Thyroid gland (tissue), 4 donors: ENCODE measurements around the gene HNRNPM. TPM values are rescaled to one million over a fixed set of nuclear protein-coding genes. Genes with fewer than 3 reads are reported as not detected.

ENCODE experiments used
- DNase-seq, 2 donors: peaks; one replicate each; pipeline ENCODE4 v3.0.0-alpha.2; 2019
- H3K27ac ChIP-seq, 3 donors: fragments of 200-600 bp; sonication (generic); 1 replicate in 2 of 3; 2 replicates in 1 of 3; pipeline ENCODE4 v1.5.1; 2016 to 2019; ENCODE audit warnings: mild to moderate bottlenecking in 1 of 3, moderate library complexity in 1 of 3
- H3K27me3 ChIP-seq: fragments of 200-600 bp; sonication (generic); one replicate; pipeline ENCODE4 v1.5.1; 2019
- H3K36me3 ChIP-seq, 2 donors: fragments of 200-600 bp; sonication (generic); one replicate each; pipeline ENCODE4 v1.5.1; 2016 to 2019
- H3K4me1 ChIP-seq, 2 donors: fragments of 200-600 bp; sonication (generic); one replicate each; pipeline ENCODE4 v1.5.1; 2017 to 2019
- H3K4me3 ChIP-seq, 3 donors: fragments of 200-600 bp; sonication (generic); replicated peaks in 1 of 3; 1 replicate in 2 of 3; 2 replicates in 1 of 3; pipeline ENCODE4 v1.5.1; 2016; ENCODE audit warnings: mild to moderate bottlenecking in 1 of 3
- H3K9me3 ChIP-seq: fragments of 200-600 bp; sonication (generic); one replicate; pipeline ENCODE4 v1.5.1; 2017
- CTCF ChIP-seq, 6 experiments: fragments of 200-600 bp in 3 of 6; fragments of 450-650 bp in 3 of 6; sonication (generic) in 3 of 6; IDR thresholded peaks; one replicate each; pipeline ENCODE4 v1.5.1; 2016 to 2019; ENCODE audit warnings: antibody characterized with exemption in 6 of 6, mild to moderate bottlenecking in 2 of 6, inconsistent platforms in 1 of 6, moderate library complexity in 1 of 6
- POLR2A ChIP-seq, 2 donors: fragments of 450-650 bp; IDR thresholded peaks; one replicate each; pipeline ENCODE4 v1.6.1; 2017; ENCODE audit warnings: antibody characterized with exemption in 2 of 2, mild to moderate bottlenecking in 2 of 2, moderate library complexity in 1 of 2
- WGBS, 2 donors: methylation state at CpG; one replicate each; pipeline ENCODE4 v1.1.5; 2017; 5-methylcytosine and 5-hydroxymethylcytosine counted together
- intact Hi-C: fragments of 100-400 bp; cut with DNase I; formaldehyde crosslinking; loops from one replicate; pipeline ENCODE4 v1.15.1; 2023
- total RNA-seq, 4 donors: library from RNA; depleted of rRNA; stranded (reverse); fragments of >200 nt; gene quantifications; one replicate each; pipeline ENCODE4 v1.2.3, GENCODE V29; 2016

HNRNPM gene
- total RNA-seq, 4 donors from 2014 or later = 79.3 to 138 (median 97.2) TPM

- Histone ChIP-seq H3K36me3 (no peaks in the 10 kb centered on the region), H3K4me1 (peaks cover 5 to 11% of the 10 kb centered on the region in 2 donors), H3K4me3 (peak overlapping the region in 1 of 3 donors; percentile 30), H3K27ac (peak overlapping the region in 2 of 3 donors; percentile 27 to 50), H3K9me3 (no peaks in the 10 kb centered on the region), H3K27me3 (no peaks in the 10 kb centered on the region)
- intact Hi-C loops = loop anchor here (5.0 kb wide), 1 partner anchor 154 kb away; no protein-coding TSS in a partner anchor
- 1% methylated on average over 25 to 31 of the region's 56 CpGs for WGBS, 2 donors
- TF ChIP-seq POLR2A (IDR thresholded peaks at IDR 0.05) (peak in 1 of 2 donors; percentile 14), CTCF (IDR thresholded peaks at IDR 0.05) (peak; percentile 60 to 90 (median 80))
- peak; percentile 82 to 86 for DNase-seq
Measured at GRCh38 chr19:8505680-8506401, 61.1 kb downstream of the HNRNPM start.

GRCh38 chr19:8506402-8506957 lies 61.7 kb downstream of the HNRNPM start:
- Histone ChIP-seq H3K4me1 (peaks cover 5 to 13% of the 10 kb centered on the region in 2 donors), H3K9me3 (no peaks in the 10 kb centered on the region), H3K36me3 (peaks cover 0 to 4% of the 10 kb centered on the region in 2 donors), H3K27me3 (no peaks in the 10 kb centered on the region), H3K4me3 (peak overlapping the region in 1 of 3 donors; percentile 30), H3K27ac (peak overlapping the region in 2 of 3 donors; percentile 27 to 50)
- DNase-seq = peak; percentile 32 to 72
- WGBS, 2 donors = 13 to 15% methylated on average over 18 of the region's 18 CpGs
- TF ChIP-seq CTCF (IDR thresholded peaks at IDR 0.05) (peak in 2 of 6 experiments; percentile 6 to 36), POLR2A (IDR thresholded peaks at IDR 0.05) (no peak)
- intact Hi-C loops = loop anchor here (5.0 kb wide), 1 partner anchor 154 kb away; no protein-coding TSS in a partner anchor

GRCh38 chr19:8510589-8511115 lies 65.9 kb downstream of the HNRNPM start:
- Histone ChIP-seq H3K36me3 (peaks cover 0 to 4% of the 10 kb centered on the region in 2 donors), H3K4me3 (no peak overlapping the region), H3K4me1 (peaks cover 28 to 36% of the 10 kb centered on the region in 2 donors), H3K27ac (no peak overlapping the region), H3K27me3 (no peaks in the 10 kb centered on the region), H3K9me3 (no peaks in the 10 kb centered on the region)
- no peak for TF ChIP-seq CTCF (IDR thresholded peaks at IDR 0.05)
- no peak for TF ChIP-seq POLR2A (IDR thresholded peaks at IDR 0.05)
- 85 to 91% methylated on average over 17 to 23 of the region's 52 CpGs for WGBS, 2 donors
- intact Hi-C loops = no loop called here
- no peak for DNase-seq

GRCh38 chr19:8511573-8512101 lies 66.9 kb downstream of the HNRNPM start:
- DNase-seq = peak; percentile 64 to 71

More at GRCh38 chr19:8511573-8512101, 66.9 kb downstream of the HNRNPM start:
- peak in 1 of 6 experiments; percentile 16 for TF ChIP-seq CTCF (IDR thresholded peaks at IDR 0.05)
- no peak for TF ChIP-seq POLR2A (IDR thresholded peaks at IDR 0.05)
- Histone ChIP-seq H3K27ac (peak overlapping the region in 2 of 3 donors; percentile 26 to 58), H3K27me3 (no peaks in the 10 kb centered on the region), H3K4me1 (peaks cover 24 to 29% of the 10 kb centered on the region in 2 donors), H3K36me3 (peaks cover 0 to 4% of the 10 kb centered on the region in 2 donors), H3K9me3 (no peaks in the 10 kb centered on the region), H3K4me3 (no peak overlapping the region)
- 40 to 54% methylated on average over 1 to 41 of the region's 45 CpGs for WGBS, 2 donors
- intact Hi-C loops = no loop called here
